ENCODE measurements around the gene TNFRSF8. TPM values are rescaled to one million over a fixed set of nuclear protein-coding genes. Genes with fewer than 3 reads are reported as not detected.

TNFRSF8 gene
- total and polyA plus RNA-seq, 2 donors (not counting 1 experiment from before 2014, with no cell fraction given) = 0.36 to 0.57 TPM

DNA sequence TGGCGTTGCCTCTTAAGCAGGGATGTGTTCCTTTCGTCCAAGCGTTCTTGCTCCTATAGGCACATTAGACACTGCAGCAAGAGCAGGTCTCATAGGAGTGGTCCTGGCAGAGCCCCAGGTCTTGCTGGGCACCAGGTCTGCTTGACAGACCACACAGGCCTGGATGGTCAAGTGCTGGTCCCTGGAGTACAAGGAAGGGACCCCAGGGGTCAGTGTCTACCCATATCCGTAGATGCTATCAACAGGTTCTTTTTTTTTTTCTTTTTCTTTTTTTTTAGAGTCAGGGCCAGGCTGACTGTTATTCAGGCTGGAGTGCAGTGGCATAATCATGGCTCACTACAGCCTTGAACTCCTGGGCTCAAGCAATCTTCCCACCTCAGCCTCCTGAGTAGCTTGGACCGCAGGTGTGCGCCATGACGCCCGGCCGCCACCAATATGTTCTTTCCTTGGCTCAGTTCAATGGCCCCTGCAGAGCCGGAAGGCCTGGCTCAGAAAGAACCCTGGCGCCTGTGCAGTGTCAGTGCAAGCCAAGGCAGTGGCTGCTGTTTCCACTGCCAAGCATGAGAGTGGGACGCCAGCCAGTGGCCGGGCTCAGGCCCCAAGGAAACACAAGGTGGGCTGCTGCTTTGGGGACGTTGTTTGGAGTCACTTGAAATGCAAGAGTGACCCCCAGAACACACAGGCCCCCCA lies 10.0 kb upstream of the TNFRSF8 start:
- ATAC-seq (ENCODE audit: low read depth) (no peak), DNase-seq (no peak)
- Histone ChIP-seq H3K27ac (ENCODE audit: low read length in 2 of 2) (no peak overlapping the region), H2AFZ (ENCODE audit: insufficient read depth, low read depth, low read length, poor library complexity, severe bottlenecking) (peak overlapping the region; percentile 16), H3K4me2 (replicated peaks; ENCODE audit: low read depth, low read length, poor library complexity, severe bottlenecking) (no peak overlapping the region), H3K27me3 (replicated peaks in 1 of 4; ENCODE audit: control extremely low read depth in 1 of 4, control insufficient read depth in 3 of 4, insufficient read depth in 4 of 4, low read length in 3 of 4) (no peaks in the 10 kb centered on the region), H3K4me1 (ENCODE audit: control insufficient read depth in 2 of 2, insufficient read depth in 2 of 2, low read length in 2 of 2) (peaks cover 7 to 11% of the 10 kb centered on the region in 2 donors), H3K79me2 (ENCODE audit: control insufficient read depth, insufficient read depth, low read length) (no peaks in the 10 kb centered on the region), H4K20me1 (ENCODE audit: control insufficient read depth, insufficient read depth, low read length, poor library complexity, severe bottlenecking) (no peaks in the 10 kb centered on the region), H3K9ac (ENCODE audit: low read length) (no peak overlapping the region), H3K4me3 (ENCODE audit: control extremely low read depth in 1 of 5, extremely low read depth in 1 of 5, insufficient read depth in 1 of 5, low read depth in 2 of 5, low read length in 4 of 5) (no peak overlapping the region), H3K9me3 (ENCODE audit: control extremely low read depth in 1 of 3, control insufficient read depth in 2 of 3, insufficient read depth in 1 of 3, low read length in 2 of 3) (peaks cover 0 to 4% (median 0%) of the 10 kb centered on the region in 3 donors), H3K36me3 (replicated peaks in 1 of 2; ENCODE audit: control extremely low read depth in 1 of 2, control insufficient read depth in 1 of 2, extremely low read depth in 1 of 2, insufficient read depth in 2 of 2, low read length in 1 of 2) (no peaks in the 10 kb centered on the region)
- ChIA-PET POLR2A (interaction anchor here (0.7 kb wide), 1 partner anchor 10 kb away, joined by 4 read pairs; the partner anchor contains the start of gene TNFRSF8), CTCF (no interaction called here)
- WGBS (ENCODE audit: insufficient coverage) = 86% methylated on average over 12 of the region's 14 CpGs
- Mint-ChIP-seq H3K4me3 (no peak overlapping the region), H3K27ac (no peak overlapping the region), H3K27me3 (no peaks in the 10 kb centered on the region), H3K9me3 (ENCODE audit: insufficient read depth) (no peaks in the 10 kb centered on the region), H3K4me1 (peaks cover 18% of the 10 kb centered on the region)
- TF ChIP-seq CTCF (IDR thresholded peaks at IDR 0.05) (no peak), EZH2 (IDR thresholded peaks at IDR 0.05; ENCODE audit: borderline replicate concordance, insufficient read depth, low read depth, low read length, poor library complexity, severe bottlenecking) (no peak)
- intact Hi-C loops (cut with micrococcal nuclease) = no loop called here

GRCh38 chr1:12053752-12054548 lies 9.2 kb upstream of the TNFRSF8 start:
- Histone ChIP-seq H3K4me2 (replicated peaks; ENCODE audit: low read depth, low read length, poor library complexity, severe bottlenecking) (no peak overlapping the region), H3K9me3 (ENCODE audit: control extremely low read depth in 1 of 3, control insufficient read depth in 2 of 3, insufficient read depth in 1 of 3, low read length in 2 of 3) (peaks cover 0 to 4% (median 0%) of the 10 kb centered on the region in 3 donors), H2AFZ (ENCODE audit: insufficient read depth, low read depth, low read length, poor library complexity, severe bottlenecking) (no peak overlapping the region), H3K27me3 (replicated peaks in 1 of 4; ENCODE audit: control extremely low read depth in 1 of 4, control insufficient read depth in 3 of 4, insufficient read depth in 4 of 4, low read length in 3 of 4) (no peaks in the 10 kb centered on the region), H3K36me3 (replicated peaks in 1 of 2; ENCODE audit: control extremely low read depth in 1 of 2, control insufficient read depth in 1 of 2, extremely low read depth in 1 of 2, insufficient read depth in 2 of 2, low read length in 1 of 2) (no peaks in the 10 kb centered on the region), H3K4me3 (ENCODE audit: control extremely low read depth in 1 of 5, extremely low read depth in 1 of 5, insufficient read depth in 1 of 5, low read depth in 2 of 5, low read length in 4 of 5) (no peak overlapping the region), H3K27ac (ENCODE audit: low read length in 2 of 2) (no peak overlapping the region), H3K79me2 (ENCODE audit: control insufficient read depth, insufficient read depth, low read length) (no peaks in the 10 kb centered on the region), H3K9ac (ENCODE audit: low read length) (no peak overlapping the region), H3K4me1 (ENCODE audit: control insufficient read depth in 2 of 2, insufficient read depth in 2 of 2, low read length in 2 of 2) (peaks cover 7 to 11% of the 10 kb centered on the region in 2 donors), H4K20me1 (ENCODE audit: control insufficient read depth, insufficient read depth, low read length, poor library complexity, severe bottlenecking) (no peaks in the 10 kb centered on the region)
- Mint-ChIP-seq H3K4me3 (no peak overlapping the region), H3K27me3 (no peaks in the 10 kb centered on the region), H3K9me3 (ENCODE audit: insufficient read depth) (no peaks in the 10 kb centered on the region), H3K27ac (no peak overlapping the region), H3K4me1 (peaks cover 18% of the 10 kb centered on the region)
- ChIA-PET CTCF (no interaction called here), POLR2A (interaction anchor here (0.7 to 1.6 kb wide), 2 partner anchors 9 to 13 kb away, joined by 4 to 5 read pairs; partner anchors contain the start of gene TNFRSF8)
- no peak for ATAC-seq (ENCODE audit: low read depth)
- TF ChIP-seq EZH2 (IDR thresholded peaks at IDR 0.05; ENCODE audit: borderline replicate concordance, insufficient read depth, low read depth, low read length, poor library complexity, severe bottlenecking) (no peak), CTCF (IDR thresholded peaks at IDR 0.05) (no peak)
- intact Hi-C loops (cut with micrococcal nuclease) = no loop called here
- WGBS (ENCODE audit: insufficient coverage) = 71% methylated on average over 9 of the region's 13 CpGs
- DNase-seq = no peak
